Measurements from ENCODE around the gene NMNAT2.
"Not testable (repeated sequence)": the region's sequence is repeated elsewhere in the genome, so short reads cannot be mapped to it uniquely, and the experiment has no call there.

The NMNAT2 gene

DNA sequence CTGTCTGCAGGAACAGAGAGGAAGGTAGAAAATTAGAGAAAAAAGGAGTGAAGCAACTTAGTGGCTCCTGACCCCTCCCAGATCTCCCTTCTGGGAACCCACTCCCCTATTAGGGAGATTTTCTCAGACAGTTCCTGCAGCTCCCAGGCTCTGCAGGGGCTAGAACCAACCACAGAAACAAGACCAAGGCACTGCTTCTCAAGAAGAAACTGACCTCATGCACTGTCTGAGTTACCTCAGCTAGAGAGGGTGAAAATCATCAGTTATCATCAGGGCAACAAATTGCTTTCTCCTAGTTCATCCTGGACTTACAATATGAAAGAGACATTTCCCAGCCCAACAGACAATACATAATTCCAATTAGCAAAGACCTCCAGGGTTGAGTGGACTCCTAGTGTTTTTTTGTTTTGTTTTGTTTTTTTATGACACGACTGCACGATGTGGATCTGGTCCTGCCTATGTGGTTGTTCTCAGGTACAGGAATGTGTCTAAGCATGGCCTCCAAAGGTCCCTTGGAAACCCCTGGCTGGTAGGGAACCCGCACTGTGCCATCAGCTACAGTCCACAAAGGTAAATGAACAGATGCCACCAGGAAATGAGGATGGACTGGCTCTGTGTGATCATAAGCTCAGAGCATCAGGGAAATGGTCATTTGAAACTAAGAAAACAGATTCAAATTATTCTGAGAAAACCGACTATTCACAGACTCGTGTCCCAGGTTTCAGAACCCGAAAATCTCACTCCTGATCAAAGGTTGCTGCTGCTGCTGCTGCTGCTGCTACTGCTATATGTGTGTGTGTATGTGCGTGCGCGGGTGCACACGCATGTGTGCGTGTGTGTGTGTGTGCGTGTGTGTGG, 166.8 kb downstream of the NMNAT2 start:
- DNase-seq = no peak

DNA sequence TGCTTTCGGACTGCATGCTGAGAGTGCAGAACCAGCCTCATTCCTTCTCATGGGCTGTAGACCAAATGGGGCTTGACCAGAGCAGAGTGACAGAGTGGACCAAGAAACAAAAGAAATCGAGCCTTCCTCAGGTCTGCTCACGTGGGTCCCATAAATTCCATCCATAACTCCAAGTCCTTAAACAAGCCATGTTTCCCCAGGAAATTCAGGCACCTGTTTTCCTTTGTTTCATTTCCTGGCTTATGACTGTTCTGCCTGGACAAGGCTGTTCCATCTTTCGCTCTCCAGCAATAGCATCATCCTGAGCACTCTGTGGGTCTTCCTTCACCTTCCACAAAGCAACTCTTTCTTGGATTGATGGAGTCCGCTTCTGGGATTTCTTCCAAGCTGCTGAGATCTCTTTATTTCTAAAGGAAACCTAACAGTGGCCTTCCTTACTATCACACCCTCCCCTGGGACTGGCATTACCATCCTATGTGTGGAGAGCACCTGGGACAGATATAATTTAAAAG, 168.2 kb downstream of the NMNAT2 start:
- DNase-seq = no peak

DNA sequence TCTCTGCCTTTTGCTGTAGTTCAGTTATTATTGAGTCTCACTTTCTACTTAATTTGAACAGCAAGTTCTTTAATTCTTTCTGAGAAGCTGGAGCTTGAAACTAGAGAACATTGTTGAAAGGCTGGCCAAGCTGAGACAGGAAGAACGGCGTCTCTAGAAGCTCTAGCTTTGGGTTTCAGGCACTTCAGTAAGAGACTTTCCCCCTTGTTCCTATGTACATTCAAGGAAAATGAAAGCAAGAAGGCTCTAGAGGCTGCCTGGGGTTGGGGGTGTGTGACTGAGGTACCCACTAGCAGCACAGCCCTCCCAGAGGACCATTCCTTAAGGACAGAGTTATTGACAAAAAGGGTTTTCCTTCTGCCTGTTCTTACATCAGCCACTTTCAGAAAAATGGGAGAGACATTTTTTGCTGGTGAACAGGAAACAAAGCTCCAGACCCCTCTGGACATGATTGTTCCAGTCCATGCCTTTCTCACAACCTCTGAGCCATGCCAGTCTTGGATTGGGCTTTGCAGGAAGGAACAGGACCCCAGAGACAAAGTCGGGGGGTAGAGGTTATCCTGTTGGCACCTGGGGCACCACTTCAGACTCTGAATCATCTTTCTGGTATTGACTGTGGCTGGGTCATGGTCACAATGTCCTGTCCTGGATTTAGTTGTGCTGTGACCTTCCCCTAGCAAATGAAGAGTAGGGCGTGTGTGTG, 169.0 kb downstream of the NMNAT2 start:
- no peak for DNase-seq

DNA sequence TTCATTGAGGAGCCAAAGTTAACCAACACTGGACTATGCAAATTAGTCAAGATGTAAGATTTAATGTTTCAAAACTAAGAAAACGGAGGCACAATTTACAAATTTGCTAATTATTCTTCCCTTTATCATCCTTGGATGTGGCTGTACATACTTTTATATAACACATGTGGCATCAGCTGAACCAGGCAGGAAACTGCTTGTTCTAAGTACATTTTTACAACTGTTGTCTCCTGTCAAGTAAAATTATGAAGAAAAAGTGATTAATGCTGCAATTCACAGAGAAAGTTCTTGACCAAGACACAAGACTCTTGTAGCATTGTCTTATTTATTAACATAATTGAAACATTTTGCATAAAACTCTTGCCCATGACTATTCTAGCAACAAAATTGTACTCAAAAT, 170.2 kb downstream of the NMNAT2 start:
- no peak for DNase-seq

DNA sequence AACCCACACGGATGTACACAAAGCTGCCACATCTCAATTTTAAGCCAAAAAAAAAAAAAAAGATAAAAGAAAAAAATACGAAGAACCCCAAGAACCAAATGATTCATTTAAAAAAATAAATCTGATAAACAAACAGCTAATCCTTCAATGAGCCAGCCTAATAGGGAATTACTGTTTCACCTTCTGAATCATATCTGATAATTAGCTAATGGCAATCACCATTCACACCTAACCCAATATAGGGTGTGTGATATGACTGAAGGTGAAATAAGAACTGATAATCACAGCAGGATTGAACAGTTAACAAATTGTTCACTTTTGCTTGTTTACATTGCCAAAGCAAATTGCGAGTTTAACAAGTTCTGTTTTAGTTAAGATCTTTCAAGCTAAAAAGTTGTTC, 170.7 kb downstream of the NMNAT2 start:
- no peak for DNase-seq

- DNase-seq = no peak
Observed at GRCh38 chr1:183247066-183247465, 171.1 kb downstream of the NMNAT2 start.

- DNase-seq = no peak
Observed at GRCh38 chr1:183246436-183246835, 171.7 kb downstream of the NMNAT2 start.

- no peak for DNase-seq
Observed at GRCh38 chr1:183245357-183245756, 172.8 kb downstream of the NMNAT2 start.

DNA sequence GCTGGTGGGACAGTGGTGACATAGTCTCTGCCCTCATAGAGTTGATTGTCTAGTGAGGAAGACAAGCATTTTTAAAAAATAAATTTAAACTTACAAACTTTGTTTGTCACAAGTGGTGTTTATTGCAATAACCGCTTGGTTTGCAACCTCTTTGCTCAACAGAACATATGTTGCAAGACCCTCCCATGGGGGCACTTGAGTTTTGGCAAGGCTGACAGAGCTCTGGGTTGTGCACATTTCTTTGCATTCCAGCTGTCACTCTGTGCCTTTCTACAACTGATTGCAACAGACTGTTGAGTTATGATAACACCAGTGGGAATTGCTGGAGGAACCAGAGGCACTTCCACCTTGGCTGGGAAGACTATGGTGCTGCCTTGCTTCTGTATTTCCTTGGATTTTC, 173.7 kb downstream of the NMNAT2 start:
- DNase-seq = no peak

- no peak for DNase-seq
Observed at GRCh38 chr1:183243161-183244050, 174.8 kb downstream of the NMNAT2 start.

DNA sequence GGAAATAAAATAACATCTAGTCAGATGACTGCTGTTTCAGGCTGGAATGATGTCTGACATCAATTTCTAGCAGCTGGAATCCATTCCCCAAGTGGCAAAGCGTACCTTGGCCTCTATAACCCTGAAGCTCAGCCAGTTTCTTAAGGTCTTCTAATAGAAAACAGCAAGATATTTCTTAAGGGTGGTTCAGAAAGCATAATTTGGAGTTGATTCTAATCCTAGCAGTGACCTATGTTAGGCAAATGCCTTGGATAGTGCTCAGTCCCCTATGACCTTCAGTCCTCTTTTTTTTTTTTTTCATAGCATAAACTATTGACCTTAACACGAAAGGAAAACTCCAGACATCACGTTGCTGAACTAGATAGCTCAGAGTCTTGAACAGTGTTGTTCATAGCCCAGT, 175.6 kb downstream of the NMNAT2 start:
- no peak for DNase-seq

DNA sequence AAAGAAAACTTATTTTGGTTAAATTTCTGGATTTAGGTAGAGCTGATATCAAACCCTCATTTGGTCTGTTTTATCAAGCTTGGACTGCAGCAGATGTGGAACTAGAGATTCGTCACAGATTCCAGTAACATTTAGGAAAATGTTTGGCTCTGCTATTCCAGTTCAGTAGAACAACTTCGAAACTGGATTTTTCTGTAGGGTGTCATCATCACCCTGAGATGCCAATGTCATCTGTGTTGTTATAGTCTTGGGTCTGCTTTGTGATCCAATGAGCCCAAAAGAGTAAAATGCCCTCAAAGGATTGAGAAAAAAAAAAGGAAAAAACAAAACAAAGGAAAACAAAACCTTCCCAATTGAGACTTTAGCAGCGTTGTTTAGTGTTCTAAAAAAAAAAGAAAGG, 176.7 kb downstream of the NMNAT2 start:
- DNase-seq = no peak

DNA sequence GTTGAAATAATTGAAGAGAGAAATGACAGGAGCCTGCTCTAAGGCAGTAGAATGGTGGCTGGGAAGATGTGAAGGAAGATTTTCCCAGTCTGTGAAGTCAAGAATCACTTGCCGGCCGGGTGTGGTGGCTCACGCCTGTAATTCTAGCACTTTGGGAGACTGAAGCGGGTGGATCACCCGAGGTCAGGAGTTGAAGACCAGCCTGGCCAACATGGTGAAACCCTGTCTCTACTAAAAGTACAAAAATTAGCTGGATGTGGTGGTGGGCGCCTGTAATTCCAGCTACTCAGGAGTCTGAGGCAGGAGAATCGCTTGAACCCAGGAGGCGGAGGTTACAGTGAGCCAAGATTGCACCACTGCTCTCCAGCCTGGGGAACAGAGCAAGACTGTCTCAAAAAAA, 177.3 kb downstream of the NMNAT2 start:
- DNase-seq = not testable (repeated sequence)

DNA sequence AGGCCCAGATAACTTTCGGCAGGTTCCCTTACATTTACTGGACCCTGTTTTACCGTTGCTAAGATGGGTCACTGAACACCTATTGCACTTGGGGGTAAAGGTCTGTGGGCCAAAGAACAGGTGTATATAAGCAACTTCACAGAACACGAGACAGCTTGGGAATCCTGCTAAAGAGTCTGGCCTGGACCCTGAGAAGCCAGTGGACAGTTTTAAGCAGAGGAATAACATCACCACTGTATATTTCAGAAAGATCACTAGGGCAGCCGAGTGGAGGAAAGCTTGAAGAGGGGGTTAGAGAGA, 177.7 kb downstream of the NMNAT2 start:
- DNase-seq = no peak

GRCh38 chr1:183239793-183240525, 178.2 kb downstream of the NMNAT2 start:
- no peak for DNase-seq

DNA sequence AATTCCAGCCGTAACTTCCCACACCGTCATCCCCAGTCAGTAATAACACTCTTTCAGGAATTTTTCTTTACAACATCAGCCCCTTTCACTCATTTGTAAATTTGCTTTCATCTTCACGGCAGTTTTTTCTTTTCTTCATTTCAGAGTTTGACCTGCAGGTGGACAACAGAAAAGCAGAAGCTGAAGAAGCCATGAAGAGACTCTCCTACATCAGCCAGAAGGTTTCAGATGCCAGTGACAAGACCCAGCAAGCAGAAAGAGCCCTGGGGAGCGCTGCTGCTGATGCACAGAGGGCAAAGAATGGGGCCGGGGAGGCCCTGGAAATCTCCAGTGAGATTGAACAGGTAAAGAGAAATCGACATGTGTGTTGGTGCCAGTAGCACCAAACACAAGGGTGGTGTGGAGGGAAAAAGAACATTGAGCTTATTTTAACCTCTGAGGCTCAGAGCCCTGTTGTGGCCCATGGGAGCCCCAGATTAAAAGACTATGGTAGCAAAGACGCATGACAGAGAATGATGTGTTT, 178.9 kb downstream of the NMNAT2 start:
- no peak for DNase-seq

- peak; percentile 69 for DNase-seq
Observed at GRCh38 chr1:183238071-183238470, 180.1 kb downstream of the NMNAT2 start.

DNA sequence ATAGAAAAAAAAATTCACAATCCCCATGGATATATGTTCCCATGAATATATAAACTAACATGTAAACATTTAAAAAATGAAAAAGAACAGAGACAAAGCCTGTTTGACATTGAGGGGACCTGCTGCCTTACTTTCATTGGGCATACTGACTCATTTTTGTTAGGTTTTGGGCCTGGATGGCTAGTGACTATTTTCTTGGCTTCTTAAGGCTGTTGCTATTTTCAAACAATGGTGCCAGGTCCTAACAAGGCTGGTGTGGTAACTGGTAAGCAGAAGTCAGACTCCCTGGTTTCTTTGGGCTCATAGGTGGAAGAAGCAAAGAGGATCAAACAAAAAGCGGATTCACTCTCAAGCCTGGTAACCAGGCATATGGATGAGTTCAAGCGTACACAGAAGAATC, 181.1 kb downstream of the NMNAT2 start:
- DNase-seq = no peak

DNA sequence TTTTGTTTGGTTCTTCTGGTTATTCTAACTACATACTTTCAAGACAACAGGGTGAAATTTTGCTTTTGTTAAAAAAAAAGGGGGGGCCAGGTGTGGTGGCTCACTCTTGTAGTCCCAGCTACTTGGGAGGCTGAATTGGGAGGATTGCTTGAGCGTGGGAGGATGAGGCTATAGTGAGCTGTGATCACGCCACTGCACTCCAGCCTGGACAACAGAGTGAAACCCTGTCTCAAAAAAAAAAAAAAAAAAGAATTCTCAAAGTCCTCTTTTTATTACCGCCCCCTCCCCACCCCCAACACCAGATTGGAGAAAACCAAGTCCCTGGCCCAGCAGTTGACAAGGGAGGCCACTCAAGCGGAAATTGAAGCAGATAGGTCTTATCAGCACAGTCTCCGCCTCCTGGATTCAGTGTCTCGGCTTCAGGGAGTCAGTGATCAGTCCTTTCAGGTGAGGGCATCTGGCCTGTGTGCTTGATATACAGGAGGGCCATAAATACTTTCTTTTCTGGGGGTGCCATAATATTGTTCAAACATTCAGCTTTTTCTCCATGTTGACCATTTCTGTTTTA, 181.9 kb downstream of the NMNAT2 start:
- DNase-seq = no peak

DNA sequence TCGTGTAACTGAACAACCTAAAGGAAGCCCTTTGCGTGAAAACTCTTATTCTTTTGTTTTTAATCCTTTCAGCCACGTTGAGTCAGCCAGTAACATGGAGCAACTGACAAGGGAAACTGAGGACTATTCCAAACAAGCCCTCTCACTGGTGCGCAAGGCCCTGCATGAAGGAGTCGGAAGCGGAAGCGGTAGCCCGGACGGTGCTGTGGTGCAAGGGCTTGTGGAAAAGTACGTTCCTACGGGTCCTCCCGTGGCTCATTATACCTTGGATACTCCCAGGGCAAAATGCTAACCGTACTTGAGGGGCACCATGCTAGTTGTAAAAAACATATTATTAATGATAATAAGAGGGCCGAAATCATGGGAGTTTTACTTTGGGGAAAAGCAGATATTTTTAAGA, 182.7 kb downstream of the NMNAT2 start:
- DNase-seq = no peak

DNA sequence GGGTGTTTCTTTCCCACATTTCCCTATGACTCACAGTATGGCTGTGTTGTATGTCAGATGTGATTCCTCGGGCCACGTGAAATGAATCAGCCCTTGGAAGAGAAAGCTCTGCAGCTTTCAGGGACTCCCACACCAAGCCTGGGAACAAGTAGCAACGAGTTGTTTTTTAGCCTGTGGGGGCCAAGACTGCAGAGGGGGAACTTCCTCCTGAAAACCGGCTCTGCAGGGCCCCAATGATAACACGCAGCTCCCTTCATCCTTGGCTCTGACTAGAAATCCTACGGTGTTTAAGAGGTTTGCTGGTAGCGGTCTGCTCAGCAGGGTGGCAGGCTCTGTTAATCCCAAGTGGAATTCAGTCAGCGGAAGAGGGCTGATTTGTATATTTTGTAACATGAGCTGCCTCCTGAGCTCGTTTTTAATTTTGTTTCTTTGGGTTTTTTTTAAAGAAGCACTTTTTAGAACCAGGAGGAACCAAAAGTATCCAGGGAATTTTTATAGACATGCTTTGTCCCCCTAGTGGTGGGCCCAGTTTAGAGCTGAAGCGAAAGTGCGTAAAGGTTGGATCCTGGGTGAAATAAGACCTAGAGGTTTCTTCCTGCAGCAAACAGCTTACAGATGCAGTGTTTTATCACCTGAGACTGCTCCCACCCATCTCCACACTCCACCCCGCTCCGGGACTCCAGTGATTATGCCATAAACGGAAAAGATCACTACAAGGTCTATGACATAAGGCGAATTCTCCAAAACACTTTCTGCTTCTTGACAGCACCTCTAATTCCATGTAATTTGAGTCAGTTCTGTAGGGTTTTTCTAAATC, 183.3 kb downstream of the NMNAT2 start:
- peak; percentile 99 for DNase-seq

Data from NCI-H226 (cell line).